CD4-positive, alpha-beta T cell treated with Interleukin-6 at 100 ng/mL for 8 hours (primary cell): ENCODE data around the gene CHCHD6.

ENCODE experiments used
- DNase-seq: peaks from one replicate; pipeline ENCODE4 v3.0.0-alpha.2; 2020; ENCODE audit warnings: mixed read lengths, low spot score

CHCHD6 gene

GRCh38 chr3:126865736-126866135, 161.7 kb downstream of the CHCHD6 start:
- DNase-seq = no peak

GRCh38 chr3:126866175-126866759, 162.2 kb downstream of the CHCHD6 start:
- no peak for DNase-seq

- no peak for DNase-seq
Observed at GRCh38 chr3:126867190-126867862, 163.3 kb downstream of the CHCHD6 start.

GRCh38 chr3:126867863-126868200, 163.8 kb downstream of the CHCHD6 start:
- DNase-seq = no peak

- no peak for DNase-seq
Observed at GRCh38 chr3:126870608-126871210, 166.7 kb downstream of the CHCHD6 start.

- no peak for DNase-seq
Observed at GRCh38 chr3:126872701-126873342, 168.8 kb downstream of the CHCHD6 start.

- DNase-seq = no peak
Observed at GRCh38 chr3:126873416-126873815, 169.4 kb downstream of the CHCHD6 start.

GRCh38 chr3:126878664-126879063, 174.6 kb downstream of the CHCHD6 start:
- DNase-seq = no peak

- DNase-seq = no peak
Observed at GRCh38 chr3:126880901-126881300, 176.9 kb downstream of the CHCHD6 start.

- DNase-seq = no peak
Observed at GRCh38 chr3:126881861-126882260, 177.8 kb downstream of the CHCHD6 start.

GRCh38 chr3:126883241-126883640, 179.2 kb downstream of the CHCHD6 start:
- no peak for DNase-seq

- DNase-seq = no peak
Observed at GRCh38 chr3:126885425-126885824, 181.4 kb downstream of the CHCHD6 start.

GRCh38 chr3:126886217-126886616, 182.2 kb downstream of the CHCHD6 start:
- DNase-seq = no peak

- DNase-seq = no peak
Observed at GRCh38 chr3:126887686-126888085, 183.6 kb downstream of the CHCHD6 start.

GRCh38 chr3:126888186-126888760, 184.2 kb downstream of the CHCHD6 start:
- DNase-seq = no peak

- no peak for DNase-seq
Observed at GRCh38 chr3:126889276-126890201, 185.5 kb downstream of the CHCHD6 start.

GRCh38 chr3:126891141-126891540, 187.1 kb downstream of the CHCHD6 start:
- no peak for DNase-seq

- DNase-seq = no peak
Observed at GRCh38 chr3:126891791-126892190, 187.8 kb downstream of the CHCHD6 start.

GRCh38 chr3:126893651-126894050, 189.6 kb downstream of the CHCHD6 start:
- no peak for DNase-seq

GRCh38 chr3:126894475-126894874, 190.4 kb downstream of the CHCHD6 start:
- no peak for DNase-seq

GRCh38 chr3:126895178-126896066, 191.4 kb downstream of the CHCHD6 start:
- no peak for DNase-seq
